Neural cell (in vitro differentiated cells): ENCODE data around the gene GRIN3A. TPM values are rescaled to one million over a fixed set of nuclear protein-coding genes. Genes with fewer than 3 reads are reported as not detected.

Experiments used
- H2AFZ ChIP-seq: fragments of 200-600, 300-800 bp; sonication (generic), shearing (Covaris generic); 2 replicates; pipeline ENCODE4 v1.6.0; 2014; ENCODE audit warnings: low read depth, mild to moderate bottlenecking, antibody characterized with exemption, low read length, moderate library complexity
- H3F3A ChIP-seq: fragments of 200-600 bp; shearing (Covaris generic); 2 replicates; pipeline ENCODE4 v1.6.1; 2016; ENCODE audit warnings: mild to moderate bottlenecking, moderate library complexity, mixed read lengths, antibody characterized with exemption, low read length; ENCODE audit not compliant: insufficient read depth, poor library complexity, severe bottlenecking
- H3K27ac ChIP-seq: fragments of 200-600, 300-800 bp; sonication (generic), shearing (Covaris generic); 2 replicates; pipeline ENCODE4 v1.5.1; 2014; ENCODE audit warnings: mild to moderate bottlenecking, low read length, moderate library complexity
- H3K27me3 ChIP-seq: fragments of 300-800, 200-600 bp; sonication (generic), shearing (Covaris generic); 2 replicates; pipeline ENCODE4 v1.6.0; 2014; ENCODE audit warnings: mild to moderate bottlenecking, low read depth, low read length, moderate library complexity; ENCODE audit not compliant: insufficient read depth
- H3K36me3 ChIP-seq: fragments of 300-800, 200-600 bp; sonication (generic), shearing (Covaris generic); 2 replicates; pipeline ENCODE4 v1.5.1; 2014; ENCODE audit warnings: mild to moderate bottlenecking, antibody characterized with exemption, low read length, moderate library complexity; ENCODE audit not compliant: insufficient read depth
- H3K4me2 ChIP-seq: fragments of 300-800, 200-600 bp; sonication (generic), shearing (Covaris generic); 2 replicates; pipeline ENCODE4 v1.6.0; 2014; ENCODE audit warnings: mild to moderate bottlenecking, low read length
- H3K4me3 ChIP-seq: fragments of 300-800, 200-600 bp; sonication (generic), shearing (Covaris generic); 2 replicates; pipeline ENCODE4 v1.5.1; 2014; ENCODE audit warnings: mild to moderate bottlenecking, low read length, moderate library complexity
- H3K79me2 ChIP-seq: fragments of 200-600 bp; shearing (Covaris generic); replicated peaks from 2 replicates; pipeline ENCODE4 v1.6.0; 2014; ENCODE audit warnings: mild to moderate bottlenecking, low read length, moderate library complexity; ENCODE audit not compliant: insufficient read depth
- H3K9ac ChIP-seq: fragments of 300-800, 200-600 bp; sonication (generic), shearing (Covaris generic); 2 replicates; pipeline ENCODE4 v1.6.1; 2016; ENCODE audit warnings: mild to moderate bottlenecking, low read length, mixed read lengths
- H3K9me2 ChIP-seq: fragments of 200-600 bp; shearing (Covaris generic); 2 replicates; pipeline ENCODE4 v1.6.1; 2016; ENCODE audit warnings: mild to moderate bottlenecking, low read length, mixed read lengths; ENCODE audit not compliant: insufficient read depth
- H3K9me3 ChIP-seq: fragments of 200-600, 300-800 bp; sonication (generic), shearing (Covaris generic); 2 replicates; pipeline ENCODE4 v1.6.1; 2016; ENCODE audit warnings: mild to moderate bottlenecking, mixed run types, low read length, moderate library complexity, mixed read lengths
- H4K20me1 ChIP-seq: fragments of 200-600 bp; shearing (Covaris generic); 2 replicates; pipeline ENCODE4 v1.6.1; 2016; ENCODE audit warnings: mild to moderate bottlenecking, mixed run types; ENCODE audit not compliant: insufficient read depth
- CTCF ChIP-seq: fragments of 450-650 bp; IDR thresholded peaks from 2 replicates; pipeline ENCODE4 v1.5.1; 2014; ENCODE audit warnings: antibody characterized with exemption, mild to moderate bottlenecking, moderate library complexity; ENCODE audit not compliant: poor library complexity, severe bottlenecking
- EP300 ChIP-seq: fragments of 450-650 bp; conservative IDR thresholded peaks from 2 replicates; pipeline ENCODE4 v1.6.1; 2014; ENCODE audit warnings: antibody characterized with exemption, mild to moderate bottlenecking, moderate library complexity; ENCODE audit not compliant: poor library complexity, severe bottlenecking
- EZH2 ChIP-seq: fragments of 200-600, 300-800 bp; shearing (Covaris generic), sonication (generic); IDR thresholded peaks from 2 replicates; pipeline ENCODE4 v1.6.1; 2014; ENCODE audit warnings: antibody characterized with exemption, low read length, borderline replicate concordance, mild to moderate bottlenecking; ENCODE audit not compliant: insufficient read depth, poor library complexity, severe bottlenecking
- MXI1 ChIP-seq: fragments of 450-650 bp; conservative IDR thresholded peaks from 2 replicates; pipeline ENCODE4 v1.6.1; 2014; ENCODE audit warnings: antibody characterized with exemption, mild to moderate bottlenecking; ENCODE audit not compliant: poor library complexity, severe bottlenecking
- POLR2AphosphoS5 ChIP-seq: IDR thresholded peaks from 2 replicates; pipeline ENCODE4 v1.6.1; 2012
- RAD21 ChIP-seq: fragments of 450-650 bp; conservative IDR thresholded peaks from 2 replicates; pipeline ENCODE4 v1.6.1; 2014; ENCODE audit warnings: antibody characterized with exemption, mild to moderate bottlenecking, moderate library complexity
- REST ChIP-seq: IDR thresholded peaks from 2 replicates; pipeline ENCODE4 v1.6.1; 2012; ENCODE audit warnings: borderline replicate concordance
- SMC3 ChIP-seq: fragments of 450-650 bp; conservative IDR thresholded peaks from 2 replicates; pipeline ENCODE4 v1.6.1; 2014; ENCODE audit warnings: antibody characterized with exemption, mild to moderate bottlenecking, moderate library complexity; ENCODE audit not compliant: poor library complexity
- TAF1 ChIP-seq: IDR thresholded peaks from 2 replicates; pipeline ENCODE4 v1.6.1; 2012; ENCODE audit warnings: low read depth
- polyA plus RNA-seq: library from polyadenylated mRNA; depleted of rRNA; stranded (reverse); fragments of >200 nt; gene quantifications from 2 replicates; pipeline ENCODE4 v1.2.3, GENCODE V29; 2014

Gene GRIN3A
- polyA plus RNA-seq, 1 donor from 2014 or later, result 0.59 TPM

GRCh38 chr9:101648493-101648892, 90.0 kb downstream of the GRIN3A start:
- Histone ChIP-seq H3K36me3 (no peaks in the 10 kb centered on the region), H3K9me2 (no peaks in the 10 kb centered on the region), H4K20me1 (no peaks in the 10 kb centered on the region), H2AFZ (no peak overlapping the region), H3K4me2 (no peak overlapping the region), H3K27ac (no peak overlapping the region), H3K9me3 (no peaks in the 10 kb centered on the region), H3F3A (no peaks in the 10 kb centered on the region), H3K9ac (no peak overlapping the region), H3K79me2 (no peaks in the 10 kb centered on the region), H3K27me3 (no peaks in the 10 kb centered on the region), H3K4me3 (no peak overlapping the region)
- TF ChIP-seq CTCF (no peak), TAF1 (no peak), SMC3 (no peak)

GRCh38 chr9:101639785-101640665, 98.4 kb downstream of the GRIN3A start:
- Histone ChIP-seq H3K9ac (no peak overlapping the region), H4K20me1 (no peaks in the 10 kb centered on the region), H3K4me2 (no peak overlapping the region), H3K9me2 (no peaks in the 10 kb centered on the region), H3K27ac (no peak overlapping the region), H3K27me3 (no peaks in the 10 kb centered on the region), H3K36me3 (no peaks in the 10 kb centered on the region), H3K4me3 (no peak overlapping the region), H3F3A (no peaks in the 10 kb centered on the region), H2AFZ (no peak overlapping the region), H3K79me2 (no peaks in the 10 kb centered on the region), H3K9me3 (peaks cover 3% of the 10 kb centered on the region)
- TF ChIP-seq EP300 (no peak), POLR2AphosphoS5 (no peak), SMC3 (no peak), TAF1 (no peak)

GRCh38 chr9:101639311-101639710, 99.1 kb downstream of the GRIN3A start:
- no peak overlapping the region for H3K4me3 ChIP-seq
- no peaks in the 10 kb centered on the region for H3K36me3 ChIP-seq
- H3K9ac ChIP-seq, result no peak overlapping the region
- H3K4me2 ChIP-seq, result no peak overlapping the region
- no peaks in the 10 kb centered on the region for H4K20me1 ChIP-seq
- no peak overlapping the region for H2AFZ ChIP-seq
- peaks cover 3% of the 10 kb centered on the region for H3K9me3 ChIP-seq
- H3K9me2 ChIP-seq, result no peaks in the 10 kb centered on the region
- H3K79me2 ChIP-seq, result no peaks in the 10 kb centered on the region
- H3K27ac ChIP-seq, result no peak overlapping the region
- no peak for TF ChIP-seq POLR2AphosphoS5
- TF ChIP-seq EP300, result no peak
- no peak for TF ChIP-seq RAD21
- TF ChIP-seq MXI1, result no peak
- no peak for TF ChIP-seq SMC3
- no peak for TF ChIP-seq REST
- TF ChIP-seq TAF1, result no peak
- TF ChIP-seq CTCF, result no peak
- TF ChIP-seq EZH2, result no peak
- no peaks in the 10 kb centered on the region for H3F3A ChIP-seq
- no peaks in the 10 kb centered on the region for H3K27me3 ChIP-seq
